ENCODE data around the gene TCF4.
A peak's percentile ranks its signal among the peaks of the same experiment; 100 is the strongest.

The TCF4 gene

GRCh38 chr18:55337908-55338521 lies 250.0 kb downstream of the TCF4 start:
- Histone ChIP-seq H3K4me3 (ENCODE audit: low read depth in 1 of 2, low read length in 2 of 2) (peak overlapping the region in 1 of 2 donors; percentile 15), H3K9me3 (ENCODE audit: low read length) (no peaks in the 10 kb centered on the region), H3K9ac (ENCODE audit: low read length) (no peak overlapping the region), H3K36me3 (ENCODE audit: insufficient read depth, low read length) (no peaks in the 10 kb centered on the region), H3K27me3 (ENCODE audit: control insufficient read depth in 1 of 2, insufficient read depth in 2 of 2, low read length in 2 of 2) (no peaks in the 10 kb centered on the region), H3K4me1 (ENCODE audit: insufficient read depth, low read length) (peaks cover 23% of the 10 kb centered on the region), H3K27ac (ENCODE audit: low read depth, low read length) (no peak overlapping the region)

DNA sequence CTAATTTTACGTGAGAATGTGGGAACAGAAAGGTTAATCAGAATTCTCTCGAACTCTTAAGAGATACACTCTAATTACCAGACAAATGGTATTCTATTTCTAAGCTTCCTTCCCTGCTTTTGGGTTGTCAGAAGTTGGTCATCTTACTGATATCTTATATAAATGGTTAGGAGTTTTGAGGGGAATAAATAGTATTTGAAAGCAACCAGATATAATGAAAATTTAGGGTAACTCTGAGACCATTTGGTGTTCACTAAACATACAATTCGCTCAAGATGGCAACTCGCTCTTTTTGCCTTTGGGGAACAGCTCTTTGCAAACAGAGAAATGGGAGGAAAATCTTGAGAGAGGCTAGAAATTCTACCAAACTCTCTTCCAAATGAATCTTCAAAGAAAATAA lies 250.9 kb downstream of the TCF4 start:
- Histone ChIP-seq H3K9ac (ENCODE audit: low read length) (no peak overlapping the region), H3K27me3 (ENCODE audit: control insufficient read depth in 1 of 2, insufficient read depth in 2 of 2, low read length in 2 of 2) (no peaks in the 10 kb centered on the region), H3K36me3 (ENCODE audit: insufficient read depth, low read length) (no peaks in the 10 kb centered on the region), H3K9me3 (ENCODE audit: low read length) (no peaks in the 10 kb centered on the region), H3K27ac (ENCODE audit: low read depth, low read length) (no peak overlapping the region), H3K4me1 (ENCODE audit: insufficient read depth, low read length) (peaks cover 23% of the 10 kb centered on the region), H3K4me3 (ENCODE audit: low read depth in 1 of 2, low read length in 2 of 2) (no peak overlapping the region)

DNA sequence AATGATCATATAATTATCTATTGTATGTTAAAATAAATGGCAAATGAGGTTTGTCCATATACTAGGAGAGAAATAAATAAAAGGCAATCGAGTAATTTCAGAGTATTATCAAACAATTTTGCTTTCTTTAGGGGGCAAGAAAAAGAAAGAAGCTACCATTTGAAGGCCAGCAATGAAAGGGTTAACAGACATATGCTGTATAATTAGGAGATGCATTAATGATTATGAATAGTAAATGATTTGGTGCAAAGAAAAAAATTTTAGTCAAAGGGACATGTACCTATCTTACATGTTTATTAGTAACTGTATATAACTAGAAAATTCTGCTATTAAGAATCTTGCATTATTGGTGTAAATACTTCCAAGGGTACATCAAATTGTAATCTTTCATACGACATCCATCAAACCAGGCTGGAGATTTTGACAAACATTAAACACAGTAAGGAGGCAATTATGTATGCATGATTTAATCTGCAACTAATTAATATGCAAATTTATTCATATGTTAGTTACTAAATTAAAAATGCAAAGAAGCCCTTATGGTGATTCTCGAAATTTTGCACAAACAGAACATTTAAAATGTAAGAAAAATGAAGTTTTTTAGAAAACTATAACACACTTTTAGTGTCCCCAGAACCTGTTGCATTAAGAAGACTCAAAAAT lies 251.4 kb downstream of the TCF4 start:
- Histone ChIP-seq H3K36me3 (ENCODE audit: insufficient read depth, low read length) (no peaks in the 10 kb centered on the region), H3K4me1 (ENCODE audit: insufficient read depth, low read length) (peaks cover 23% of the 10 kb centered on the region), H3K27ac (ENCODE audit: low read depth, low read length) (no peak overlapping the region), H3K4me3 (ENCODE audit: low read depth in 1 of 2, low read length in 2 of 2) (no peak overlapping the region), H3K9ac (ENCODE audit: low read length) (no peak overlapping the region), H3K27me3 (ENCODE audit: control insufficient read depth in 1 of 2, insufficient read depth in 2 of 2, low read length in 2 of 2) (no peaks in the 10 kb centered on the region), H3K9me3 (ENCODE audit: low read length) (no peaks in the 10 kb centered on the region)

GRCh38 chr18:55334875-55335274 lies 253.1 kb downstream of the TCF4 start:
- Histone ChIP-seq H3K27ac (ENCODE audit: low read depth, low read length) (no peak overlapping the region), H3K9me3 (ENCODE audit: low read length) (no peaks in the 10 kb centered on the region), H3K36me3 (ENCODE audit: insufficient read depth, low read length) (no peaks in the 10 kb centered on the region), H3K27me3 (ENCODE audit: control insufficient read depth in 1 of 2, insufficient read depth in 2 of 2, low read length in 2 of 2) (no peaks in the 10 kb centered on the region), H3K4me3 (ENCODE audit: low read depth in 1 of 2, low read length in 2 of 2) (no peak overlapping the region), H3K9ac (ENCODE audit: low read length) (no peak overlapping the region), H3K4me1 (ENCODE audit: insufficient read depth, low read length) (peaks cover 19% of the 10 kb centered on the region)

- no peak overlapping the region for H3K27ac ChIP-seq (ENCODE audit: low read depth, low read length)
- H3K27me3 ChIP-seq (ENCODE audit: control insufficient read depth in 1 of 2, insufficient read depth in 2 of 2, low read length in 2 of 2): no peaks in the 10 kb centered on the region
- H3K4me3 ChIP-seq (ENCODE audit: low read depth in 1 of 2, low read length in 2 of 2): no peak overlapping the region
- H3K9me3 ChIP-seq (ENCODE audit: low read length): no peaks in the 10 kb centered on the region
- peaks cover 6% of the 10 kb centered on the region for H3K4me1 ChIP-seq (ENCODE audit: insufficient read depth, low read length)
- H3K36me3 ChIP-seq (ENCODE audit: insufficient read depth, low read length): no peaks in the 10 kb centered on the region
- H3K9ac ChIP-seq (ENCODE audit: low read length): no peak overlapping the region
These were observed 256.7 kb downstream of the TCF4 start for GRCh38 chr18:55331301-55331700.

DNA sequence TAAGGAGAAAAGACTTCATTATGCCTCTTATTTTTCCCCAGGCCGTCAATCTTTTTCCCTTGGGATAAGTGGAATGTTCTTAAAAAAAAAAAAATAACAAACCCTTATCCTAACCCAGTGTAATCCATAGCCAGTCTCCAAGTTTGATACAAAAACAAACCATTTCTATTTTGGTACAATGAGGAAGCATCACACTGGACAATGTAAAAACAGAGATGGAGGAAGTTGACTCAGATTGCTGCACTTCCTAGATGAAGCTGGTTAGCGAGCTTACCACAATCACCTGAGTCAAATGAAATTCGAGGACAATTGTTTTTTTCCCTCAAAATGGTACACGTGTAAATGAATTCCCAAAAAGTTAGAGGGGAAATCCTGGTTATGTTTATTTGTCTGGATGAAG lies 259.7 kb downstream of the TCF4 start:
- no peaks in the 10 kb centered on the region for H3K9me3 ChIP-seq (ENCODE audit: low read length)
- no peaks in the 10 kb centered on the region for H3K36me3 ChIP-seq (ENCODE audit: insufficient read depth, low read length)
- peaks cover 15% of the 10 kb centered on the region for H3K4me1 ChIP-seq (ENCODE audit: insufficient read depth, low read length)
- H3K27ac ChIP-seq (ENCODE audit: low read depth, low read length): no peak overlapping the region
- H3K4me3 ChIP-seq (ENCODE audit: low read depth in 1 of 2, low read length in 2 of 2): no peak overlapping the region
- no peaks in the 10 kb centered on the region for H3K27me3 ChIP-seq (ENCODE audit: control insufficient read depth in 1 of 2, insufficient read depth in 2 of 2, low read length in 2 of 2)
- H3K9ac ChIP-seq (ENCODE audit: low read length): no peak overlapping the region

- H3K9ac ChIP-seq (ENCODE audit: low read length): no peak overlapping the region
- no peaks in the 10 kb centered on the region for H3K9me3 ChIP-seq (ENCODE audit: low read length)
- no peak overlapping the region for H3K4me3 ChIP-seq (ENCODE audit: low read depth in 1 of 2, low read length in 2 of 2)
- H3K27me3 ChIP-seq (ENCODE audit: control insufficient read depth in 1 of 2, insufficient read depth in 2 of 2, low read length in 2 of 2): no peaks in the 10 kb centered on the region
- peaks cover 23% of the 10 kb centered on the region for H3K4me1 ChIP-seq (ENCODE audit: insufficient read depth, low read length)
- no peak overlapping the region for H3K27ac ChIP-seq (ENCODE audit: low read depth, low read length)
- no peaks in the 10 kb centered on the region for H3K36me3 ChIP-seq (ENCODE audit: insufficient read depth, low read length)
These were observed 260.5 kb downstream of the TCF4 start for GRCh38 chr18:55327454-55327853.

- no peak overlapping the region for H3K27ac ChIP-seq (ENCODE audit: low read depth, low read length)
- no peaks in the 10 kb centered on the region for H3K27me3 ChIP-seq (ENCODE audit: control insufficient read depth in 1 of 2, insufficient read depth in 2 of 2, low read length in 2 of 2)
- H3K4me3 ChIP-seq (ENCODE audit: low read depth in 1 of 2, low read length in 2 of 2): no peak overlapping the region
- peaks cover 23% of the 10 kb centered on the region for H3K4me1 ChIP-seq (ENCODE audit: insufficient read depth, low read length)
- no peaks in the 10 kb centered on the region for H3K9me3 ChIP-seq (ENCODE audit: low read length)
- H3K9ac ChIP-seq (ENCODE audit: low read length): no peak overlapping the region
- no peaks in the 10 kb centered on the region for H3K36me3 ChIP-seq (ENCODE audit: insufficient read depth, low read length)
These were observed 261.9 kb downstream of the TCF4 start for GRCh38 chr18:55326134-55326533.

- Histone ChIP-seq H3K36me3 (ENCODE audit: insufficient read depth, low read length) (no peaks in the 10 kb centered on the region), H3K27me3 (ENCODE audit: control insufficient read depth in 1 of 2, insufficient read depth in 2 of 2, low read length in 2 of 2) (no peaks in the 10 kb centered on the region), H3K4me3 (ENCODE audit: low read depth in 1 of 2, low read length in 2 of 2) (no peak overlapping the region), H3K9ac (ENCODE audit: low read length) (no peak overlapping the region), H3K9me3 (ENCODE audit: low read length) (no peaks in the 10 kb centered on the region), H3K4me1 (ENCODE audit: insufficient read depth, low read length) (peaks cover 23% of the 10 kb centered on the region), H3K27ac (ENCODE audit: low read depth, low read length) (peak overlapping the region; percentile 99)
These were observed 263.8 kb downstream of the TCF4 start for GRCh38 chr18:55324166-55324565.

- H3K9ac ChIP-seq (ENCODE audit: low read length): peak overlapping the region; percentile 35
- peak overlapping the region; percentile 99 for H3K27ac ChIP-seq (ENCODE audit: low read depth, low read length)
- H3K36me3 ChIP-seq (ENCODE audit: insufficient read depth, low read length): no peaks in the 10 kb centered on the region
- H3K4me1 ChIP-seq (ENCODE audit: insufficient read depth, low read length): peaks cover 23% of the 10 kb centered on the region
- no peaks in the 10 kb centered on the region for H3K27me3 ChIP-seq (ENCODE audit: control insufficient read depth in 1 of 2, insufficient read depth in 2 of 2, low read length in 2 of 2)
- no peaks in the 10 kb centered on the region for H3K9me3 ChIP-seq (ENCODE audit: low read length)
- peak overlapping the region; percentile 10 to 85 for H3K4me3 ChIP-seq (ENCODE audit: low read depth in 1 of 2, low read length in 2 of 2)
These were observed 264.7 kb downstream of the TCF4 start for GRCh38 chr18:55323051-55323994.

GRCh38 chr18:55322178-55322735 lies 265.7 kb downstream of the TCF4 start:
- Histone ChIP-seq H3K4me1 (ENCODE audit: insufficient read depth, low read length) (peaks cover 23% of the 10 kb centered on the region), H3K27me3 (ENCODE audit: control insufficient read depth in 1 of 2, insufficient read depth in 2 of 2, low read length in 2 of 2) (no peaks in the 10 kb centered on the region), H3K27ac (ENCODE audit: low read depth, low read length) (peak overlapping the region; percentile 99)

More at GRCh38 chr18:55322178-55322735, 265.7 kb downstream of the TCF4 start:
- H3K9ac ChIP-seq (ENCODE audit: low read length): peak overlapping the region; percentile 80
- H3K4me3 ChIP-seq (ENCODE audit: low read depth in 1 of 2, low read length in 2 of 2): peak overlapping the region; percentile 60 to 85
- no peaks in the 10 kb centered on the region for H3K9me3 ChIP-seq (ENCODE audit: low read length)
- no peaks in the 10 kb centered on the region for H3K36me3 ChIP-seq (ENCODE audit: insufficient read depth, low read length)

Measured in muscle layer of colon (tissue), 2 donors.